IPS-NIHi7 (cell line): ENCODE results near the gene CYB561.
A peak's percentile ranks its signal among the peaks of the same experiment; 100 is the strongest.

Source experiments
- DNase-seq: peaks from one replicate; pipeline ENCODE4 v3.0.0; 2012; ENCODE audit warnings: mixed read lengths; ENCODE audit errors: extremely low spot score

The CYB561 gene

GRCh38 chr17:63434951-63435571 lies 11.0 kb downstream of the CYB561 start:
- DNase-seq: no peak

- DNase-seq: no peak
Measured at GRCh38 chr17:63433746-63434591, 12.1 kb downstream of the CYB561 start.

- no peak for DNase-seq
Measured at GRCh38 chr17:63431939-63432804, 13.9 kb downstream of the CYB561 start.

GRCh38 chr17:63431618-63431938 lies 14.5 kb downstream of the CYB561 start:
- no peak for DNase-seq

GRCh38 chr17:63430223-63430622 lies 15.9 kb downstream of the CYB561 start:
- no peak for DNase-seq

GRCh38 chr17:63429766-63430165 lies 16.3 kb downstream of the CYB561 start:
- no peak for DNase-seq

GRCh38 chr17:63426917-63427308 lies 19.2 kb downstream of the CYB561 start:
- DNase-seq: no peak

- no peak for DNase-seq
Measured at GRCh38 chr17:63426041-63426916, 19.8 kb downstream of the CYB561 start.

GRCh38 chr17:63425483-63425882 lies 20.6 kb downstream of the CYB561 start:
- peak; percentile 85 for DNase-seq

GRCh38 chr17:63423963-63424362 lies 22.1 kb downstream of the CYB561 start:
- DNase-seq: no peak

GRCh38 chr17:63423251-63423950 lies 22.7 kb downstream of the CYB561 start:
- DNase-seq: no peak

GRCh38 chr17:63421681-63422645 lies 24.1 kb downstream of the CYB561 start:
- no peak for DNase-seq

- DNase-seq: no peak
Measured at GRCh38 chr17:63420868-63421680, 25.0 kb downstream of the CYB561 start.

GRCh38 chr17:63419949-63420867 lies 25.9 kb downstream of the CYB561 start:
- no peak for DNase-seq

GRCh38 chr17:63419398-63419797 lies 26.7 kb downstream of the CYB561 start:
- DNase-seq: no peak

GRCh38 chr17:63418540-63418939 lies 27.6 kb downstream of the CYB561 start:
- no peak for DNase-seq

GRCh38 chr17:63414222-63414621 lies 31.9 kb downstream of the CYB561 start:
- DNase-seq: no peak

- DNase-seq: no peak
Measured at GRCh38 chr17:63413128-63413527, 33.0 kb downstream of the CYB561 start.
